ENCODE results near the gene QPCTL. TPM values are rescaled to one million over a fixed set of nuclear protein-coding genes. Genes with fewer than 3 reads are reported as not detected.
"Not testable (repeated sequence)": the region's sequence is repeated elsewhere in the genome, so short reads cannot be mapped to it uniquely, and the experiment has no call there.

Gene QPCTL
- total RNA-seq, 1 donor from 2014 or later: 2.6 TPM

DNA sequence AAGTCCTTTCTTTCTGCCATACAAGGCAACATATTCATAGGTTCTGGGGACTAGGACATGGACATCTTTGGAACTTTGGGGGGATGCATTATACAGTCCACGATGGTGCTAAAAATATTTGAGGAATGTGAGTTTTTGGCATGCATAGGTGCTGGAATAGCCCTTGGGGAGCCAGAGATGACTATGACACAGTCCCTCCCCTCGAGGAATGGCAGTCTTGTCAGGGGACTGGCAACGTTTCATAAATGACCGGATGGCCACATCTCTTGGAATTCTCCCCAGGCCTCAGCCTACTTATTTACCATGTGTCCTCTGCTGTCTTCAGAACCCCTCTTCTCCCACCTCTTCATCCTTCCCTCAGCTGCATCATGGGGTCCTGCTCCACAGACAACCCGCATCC, 54.4 kb downstream of the QPCTL start:
- Mint-ChIP-seq H3K36me3 (ENCODE audit: unreplicated experiment) (no peaks in the 10 kb centered on the region), H3K27me3 (ENCODE audit: unreplicated experiment) (peaks cover 4% of the 10 kb centered on the region), H3K4me1 (ENCODE audit: low read depth, unreplicated experiment) (no peaks in the 10 kb centered on the region), H3K4me3 (ENCODE audit: unreplicated experiment) (no peak overlapping the region), H3K27ac (ENCODE audit: unreplicated experiment) (no peak overlapping the region), H3K9me3 (ENCODE audit: unreplicated experiment) (no peaks in the 10 kb centered on the region)
- TF ChIP-seq, protein P1, sequence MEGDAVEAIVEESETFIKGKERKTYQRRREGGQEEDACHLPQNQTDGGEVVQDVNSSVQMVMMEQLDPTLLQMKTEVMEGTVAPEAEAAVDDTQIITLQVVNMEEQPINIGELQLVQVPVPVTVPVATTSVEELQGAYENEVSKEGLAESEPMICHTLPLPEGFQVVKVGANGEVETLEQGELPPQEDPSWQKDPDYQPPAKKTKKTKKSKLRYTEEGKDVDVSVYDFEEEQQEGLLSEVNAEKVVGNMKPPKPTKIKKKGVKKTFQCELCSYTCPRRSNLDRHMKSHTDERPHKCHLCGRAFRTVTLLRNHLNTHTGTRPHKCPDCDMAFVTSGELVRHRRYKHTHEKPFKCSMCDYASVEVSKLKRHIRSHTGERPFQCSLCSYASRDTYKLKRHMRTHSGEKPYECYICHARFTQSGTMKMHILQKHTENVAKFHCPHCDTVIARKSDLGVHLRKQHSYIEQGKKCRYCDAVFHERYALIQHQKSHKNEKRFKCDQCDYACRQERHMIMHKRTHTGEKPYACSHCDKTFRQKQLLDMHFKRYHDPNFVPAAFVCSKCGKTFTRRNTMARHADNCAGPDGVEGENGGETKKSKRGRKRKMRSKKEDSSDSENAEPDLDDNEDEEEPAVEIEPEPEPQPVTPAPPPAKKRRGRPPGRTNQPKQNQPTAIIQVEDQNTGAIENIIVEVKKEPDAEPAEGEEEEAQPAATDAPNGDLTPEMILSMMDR (IDR thresholded peaks at IDR 0.05; ENCODE audit: partially characterized antibody, unreplicated experiment): no peak
- DNase-seq: no peak

DNA sequence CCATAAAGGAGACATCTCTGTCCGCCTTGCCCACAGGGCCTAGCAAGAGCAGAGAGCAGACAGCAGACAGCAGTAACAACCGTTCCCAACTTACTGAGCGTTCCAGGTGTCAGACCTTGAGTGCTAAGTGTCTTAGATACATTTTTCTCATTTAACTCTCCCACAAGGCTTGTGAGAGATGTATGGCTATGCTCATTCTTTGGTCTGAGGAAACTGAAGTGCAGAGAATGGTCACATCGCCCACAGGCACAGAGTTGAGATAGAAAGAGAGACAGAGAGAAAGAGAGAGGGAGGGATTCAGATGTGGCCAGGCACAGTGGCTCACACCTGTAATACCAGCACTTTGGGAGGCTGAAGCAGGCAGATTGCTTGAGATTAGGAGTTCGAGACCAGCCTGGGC, 55.0 kb downstream of the QPCTL start:
- Mint-ChIP-seq H3K36me3 (ENCODE audit: unreplicated experiment) (no peaks in the 10 kb centered on the region), H3K27ac (ENCODE audit: unreplicated experiment) (no peak overlapping the region), H3K4me3 (ENCODE audit: unreplicated experiment) (no peak overlapping the region), H3K4me1 (ENCODE audit: low read depth, unreplicated experiment) (no peaks in the 10 kb centered on the region), H3K27me3 (ENCODE audit: unreplicated experiment) (peaks cover 4% of the 10 kb centered on the region), H3K9me3 (ENCODE audit: unreplicated experiment) (no peaks in the 10 kb centered on the region)
- no peak for DNase-seq
- TF ChIP-seq, protein P1 (IDR thresholded peaks at IDR 0.05; ENCODE audit: partially characterized antibody, unreplicated experiment): no peak

DNA sequence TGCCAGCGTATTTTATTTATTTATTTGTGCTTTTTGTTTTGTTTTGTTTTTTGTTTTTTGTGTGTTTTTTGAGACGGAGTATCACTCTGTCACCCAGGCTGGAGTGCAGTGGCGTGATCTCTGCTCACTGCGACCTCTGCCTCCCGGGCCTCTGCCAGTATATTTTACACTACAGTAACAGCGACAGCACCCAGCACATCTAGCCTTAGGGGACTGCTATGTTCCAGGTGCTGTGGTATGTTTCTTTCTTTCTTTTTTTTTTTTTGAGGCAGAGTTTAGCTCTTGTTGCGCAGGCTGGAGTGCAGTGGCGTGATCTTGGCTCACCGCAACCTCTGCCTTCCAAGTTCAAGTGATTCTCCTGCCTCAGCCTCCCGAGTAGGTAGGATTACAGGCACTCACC, 59.0 kb downstream of the QPCTL start:
- DNase-seq; H3K27ac Mint-ChIP-seq (ENCODE audit: unreplicated experiment); H3K9me3 Mint-ChIP-seq (ENCODE audit: unreplicated experiment); H3K4me3 Mint-ChIP-seq (ENCODE audit: unreplicated experiment); H3K27me3 Mint-ChIP-seq (ENCODE audit: unreplicated experiment); H3K36me3 Mint-ChIP-seq (ENCODE audit: unreplicated experiment); H3K4me1 Mint-ChIP-seq (ENCODE audit: low read depth, unreplicated experiment): not testable (repeated sequence)

DNA sequence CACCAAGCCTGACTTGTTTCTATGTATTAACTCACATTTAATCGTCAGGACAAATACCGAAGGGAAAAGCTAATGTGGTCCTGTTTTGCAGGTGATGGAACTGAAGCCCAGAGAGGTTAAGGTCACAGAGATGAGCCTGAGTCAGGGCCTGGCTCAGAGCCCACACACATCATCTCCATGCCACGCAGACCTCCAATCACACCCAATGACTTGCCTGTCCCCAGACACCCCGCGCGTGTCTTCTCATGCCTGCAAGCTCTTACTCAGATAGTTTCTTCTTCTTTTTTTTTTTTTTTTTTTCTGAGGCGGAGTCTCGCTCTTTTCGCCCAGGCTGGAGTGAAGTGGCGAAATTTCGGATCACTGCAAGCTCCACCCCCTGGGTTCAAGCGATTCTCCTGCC, 60.2 kb downstream of the QPCTL start:
- peaks cover 3% of the 10 kb centered on the region for H3K27me3 Mint-ChIP-seq (ENCODE audit: unreplicated experiment)
- no peaks in the 10 kb centered on the region for H3K9me3 Mint-ChIP-seq (ENCODE audit: unreplicated experiment)
- H3K27ac Mint-ChIP-seq (ENCODE audit: unreplicated experiment): no peak overlapping the region
- no peaks in the 10 kb centered on the region for H3K36me3 Mint-ChIP-seq (ENCODE audit: unreplicated experiment)
- TF ChIP-seq, protein P1 (IDR thresholded peaks at IDR 0.05; ENCODE audit: partially characterized antibody, unreplicated experiment): no peak
- peaks cover 1% of the 10 kb centered on the region for H3K4me1 Mint-ChIP-seq (ENCODE audit: low read depth, unreplicated experiment)
- DNase-seq: no peak
- no peak overlapping the region for H3K4me3 Mint-ChIP-seq (ENCODE audit: unreplicated experiment)

DNA sequence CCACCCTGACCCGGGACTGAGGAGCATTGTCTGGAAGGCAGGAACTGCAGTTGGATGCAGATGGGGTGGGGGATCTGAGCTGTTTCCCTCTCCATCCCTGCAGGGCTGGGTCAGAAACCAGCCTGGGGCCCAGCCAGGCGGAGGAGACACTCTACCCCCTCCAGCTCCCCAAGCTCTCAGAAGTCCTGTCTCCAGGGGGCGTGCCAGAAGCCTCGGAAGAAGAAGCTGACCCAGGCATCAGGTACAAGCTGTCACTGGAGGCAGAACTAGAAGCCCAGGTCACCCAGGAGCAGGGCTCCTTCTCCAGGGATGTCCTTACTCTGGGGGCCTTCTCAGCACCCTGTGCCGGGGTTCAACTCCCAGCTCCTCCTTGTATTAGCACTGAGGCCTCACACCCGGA, 61.1 kb downstream of the QPCTL start:
- Mint-ChIP-seq H3K4me3 (ENCODE audit: unreplicated experiment) (no peak overlapping the region), H3K9me3 (ENCODE audit: unreplicated experiment) (no peaks in the 10 kb centered on the region), H3K4me1 (ENCODE audit: low read depth, unreplicated experiment) (peaks cover 1% of the 10 kb centered on the region), H3K27me3 (ENCODE audit: unreplicated experiment) (peaks cover 3% of the 10 kb centered on the region), H3K36me3 (ENCODE audit: unreplicated experiment) (no peaks in the 10 kb centered on the region), H3K27ac (ENCODE audit: unreplicated experiment) (no peak overlapping the region)
- TF ChIP-seq, protein P1 (IDR thresholded peaks at IDR 0.05; ENCODE audit: partially characterized antibody, unreplicated experiment): no peak
- DNase-seq: no peak

Small RNAs within 50 kb of the gene (microRNA-seq; reads per million reads assigned to microRNA genes)
- not detected for gene MIR642A (ENCODE audit: unreplicated experiment)
- not detected for gene MIR642B (ENCODE audit: unreplicated experiment)

Other genes starting within 250 kb of the QPCTL start
- gene FOSB, start 224.7 kb upstream of the QPCTL start, total RNA-seq (ENCODE audit: unreplicated experiment): not detected
- 179 TPM for gene RTN2, start 195.6 kb upstream of the QPCTL start, total RNA-seq (ENCODE audit: unreplicated experiment)
- gene PPM1N, start 194.2 kb upstream of the QPCTL start, total RNA-seq (ENCODE audit: unreplicated experiment): 6.6 TPM
- 73.6 TPM for gene VASP, start 185.2 kb upstream of the QPCTL start, total RNA-seq (ENCODE audit: unreplicated experiment)
- gene OPA3, start 107.9 kb upstream of the QPCTL start, total RNA-seq (ENCODE audit: unreplicated experiment): 10.5 TPM
- not detected for gene GPR4, start 90.5 kb upstream of the QPCTL start, total RNA-seq (ENCODE audit: unreplicated experiment)
- 53.2 TPM for gene EML2, start 53.3 kb upstream of the QPCTL start, total RNA-seq (ENCODE audit: unreplicated experiment)
- gene GIPR, start 24.4 kb upstream of the QPCTL start, total RNA-seq (ENCODE audit: unreplicated experiment): 36.4 TPM
- gene SNRPD2, start 713 bp upstream of the QPCTL start, total RNA-seq (ENCODE audit: unreplicated experiment): 264 TPM
- 20.4 TPM for gene FBXO46, start 38.2 kb downstream of the QPCTL start, total RNA-seq (ENCODE audit: unreplicated experiment)
- gene MEIOSIN, start 40.8 kb downstream of the QPCTL start, total RNA-seq (ENCODE audit: unreplicated experiment): not detected
- gene SIX5, start 76.6 kb downstream of the QPCTL start, total RNA-seq (ENCODE audit: unreplicated experiment): 2.0 TPM
- 107 TPM for gene DMPK, start 89.8 kb downstream of the QPCTL start, total RNA-seq (ENCODE audit: unreplicated experiment)
- gene DMWD, start 100.2 kb downstream of the QPCTL start, total RNA-seq (ENCODE audit: unreplicated experiment): 123 TPM
- 0.61 TPM for gene RSPH6A, start 122.6 kb downstream of the QPCTL start, total RNA-seq (ENCODE audit: unreplicated experiment)
- 78.1 TPM for gene SYMPK, start 170.5 kb downstream of the QPCTL start, total RNA-seq (ENCODE audit: unreplicated experiment)
- gene FOXA3, start 171.7 kb downstream of the QPCTL start, total RNA-seq (ENCODE audit: unreplicated experiment): 1.0 TPM
- 19.2 TPM for gene IRF2BP1, start 193.5 kb downstream of the QPCTL start, total RNA-seq (ENCODE audit: unreplicated experiment)
- gene MYPOP, start 209.9 kb downstream of the QPCTL start, total RNA-seq (ENCODE audit: unreplicated experiment): 7.1 TPM
- not detected for gene NANOS2, start 222.1 kb downstream of the QPCTL start, total RNA-seq (ENCODE audit: unreplicated experiment)

Measured in glutamatergic neuron (in vitro differentiated cells).